GM12878 (cell line): ENCODE data around the gene PAX4. TPM values are rescaled to one million over a fixed set of nuclear protein-coding genes. Genes with fewer than 3 reads are reported as not detected.

Experiments used
- ATAC-seq: fragments of 200-7000 bp; cut with Tn5 transposase; 3 replicates; pipeline ENCODE4 v1.9.1; 2020; ENCODE audit warnings: mild to moderate bottlenecking, moderate library complexity
- BruUV-seq: library from RNA; stranded (reverse); fragments of 400-500 nt; replicated peaks from 2 replicates; lab custom pipeline; 2021; lab: Mats Ljungman, UMichigan
- CTCF ChIA-PET: fragments of 300-600 bp; sonication (Branson Sonifier 250); formaldehyde crosslinking; extraction: SDS; loops from one replicate; lab custom pipeline; 2021; ENCODE audit warnings: inconsistent platforms; lab: Yijun Ruan, JAX
- POLR2A ChIA-PET: fragments of 350-600 bp; formaldehyde crosslinking; extraction: SDS; loops from one replicate; lab custom pipeline; 2021; ENCODE audit warnings: inconsistent platforms; lab: Charles Lee
- RAD21 ChIA-PET: fragments of 300-600 bp; sonication (Branson Sonifier 250); formaldehyde crosslinking; loops from one replicate; lab custom pipeline; 2023; ENCODE audit warnings: antibody characterized with exemption; ENCODE audit not compliant: unreplicated experiment; lab: Charles Lee
- SMC1A ChIA-PET: fragments of 300-600 bp; sonication (Branson Sonifier 250); formaldehyde crosslinking; loops from one replicate; lab custom pipeline; 2023; ENCODE audit not compliant: unreplicated experiment, uncharacterized antibody; lab: Charles Lee
- DNase-seq: peaks from one replicate; pipeline ENCODE4 v3.0.0-alpha.2; 2011; ENCODE audit warnings: low read depth, low spot score
- FAIRE-seq: peaks from 3 replicates; lab custom pipeline; 2011; peaks lifted over from hg19 to GRCh38; lab: Jason Lieb, UNC
- H2AFZ ChIP-seq: 2 replicates; pipeline ENCODE4 v1.6.0; 2011; ENCODE audit warnings: low read depth, low read length, control low read depth; ENCODE audit not compliant: control insufficient read depth
- H3K27ac ChIP-seq: 2 replicates; pipeline ENCODE4 v1.5.1; 2011; ENCODE audit warnings: control low read depth; ENCODE audit not compliant: control insufficient read depth, insufficient read depth
- H3K27me3 ChIP-seq, 2 experiments: replicated peaks in 1 of 2; 2 replicates each; pipeline versions ENCODE4 v1.6.0 to v1.6.1; 2011; ENCODE audit warnings: low read length in 1 of 2; ENCODE audit not compliant: control insufficient read depth in 2 of 2, insufficient read depth in 2 of 2
- H3K36me3 ChIP-seq, 2 experiments: 2 replicates each; pipeline ENCODE4 v1.5.1; 2011; ENCODE audit warnings: low read length in 1 of 2; ENCODE audit not compliant: control insufficient read depth in 2 of 2, insufficient read depth in 2 of 2
- H3K4me1 ChIP-seq: 2 replicates; pipeline ENCODE4 v1.6.1; 2011; ENCODE audit warnings: mild to moderate bottlenecking, low read length, moderate library complexity, mixed read lengths; ENCODE audit not compliant: control insufficient read depth, insufficient read depth
- H3K4me2 ChIP-seq: 2 replicates; pipeline ENCODE4 v1.6.0; 2011; ENCODE audit warnings: control low read depth; ENCODE audit not compliant: control insufficient read depth, insufficient read depth
- H3K4me3 ChIP-seq: fragments of 200-600 bp; sonication (generic); 2 replicates; pipeline ENCODE4 v1.5.1; 2016
- H3K79me2 ChIP-seq: 2 replicates; pipeline ENCODE4 v1.6.0; 2011; ENCODE audit warnings: low read length; ENCODE audit not compliant: control insufficient read depth, insufficient read depth
- H3K9ac ChIP-seq: 2 replicates; pipeline ENCODE4 v1.8.0; 2011; ENCODE audit warnings: low read length, control low read depth, mixed read lengths; ENCODE audit not compliant: control insufficient read depth, insufficient read depth
- H3K9me3 ChIP-seq: replicated peaks from 3 replicates; pipeline ENCODE4 v1.5.1; 2011; ENCODE audit warnings: mild to moderate bottlenecking, low read length; ENCODE audit not compliant: control insufficient read depth, insufficient read depth
- H4K20me1 ChIP-seq: 2 replicates; pipeline ENCODE4 v1.6.0; 2011; ENCODE audit not compliant: control insufficient read depth, insufficient read depth
- BCL3 ChIP-seq: IDR thresholded peaks from 2 replicates; pipeline ENCODE4 v1.6.1; 2011; ENCODE audit warnings: borderline replicate concordance, low read depth, mild to moderate bottlenecking, moderate library complexity, low read length; ENCODE audit not compliant: insufficient read depth, poor library complexity, severe bottlenecking
- BCLAF1 ChIP-seq: fragments of 450-650 bp; IDR thresholded peaks from 2 replicates; pipeline ENCODE4 v1.6.1; 2017; ENCODE audit warnings: antibody characterized with exemption, mild to moderate bottlenecking, moderate library complexity
- CEBPZ ChIP-seq: fragments of 150-350 bp; IDR thresholded peaks from 2 replicates; pipeline ENCODE4 v1.6.1; 2016; ENCODE audit warnings: low read depth, low read length
- EED ChIP-seq: sonication (generic); IDR thresholded peaks from 2 replicates; pipeline ENCODE4 v1.6.1; 2016; ENCODE audit warnings: antibody characterized with exemption, low read depth
- HDAC6 ChIP-seq: fragments of 200-600 bp; sonication (generic); IDR thresholded peaks from one replicate; pipeline ENCODE4 v1.8.0; 2017; ENCODE audit warnings: antibody characterized with exemption; ENCODE audit not compliant: unreplicated experiment
- NBN ChIP-seq: fragments of 450-650 bp; IDR thresholded peaks from 2 replicates; pipeline ENCODE4 v1.6.1; 2016
- RB1 ChIP-seq: fragments of 450-650 bp; formaldehyde crosslinking; IDR thresholded peaks from 2 replicates; pipeline ENCODE4 v1.6.1; 2017; ENCODE audit warnings: mild to moderate bottlenecking, borderline replicate concordance
- RELA ChIP-seq: fragments of 450-650 bp; IDR thresholded peaks from 2 replicates; pipeline ENCODE4 v1.8.0; 2014; ENCODE audit warnings: borderline replicate concordance; ENCODE audit not compliant: partially characterized antibody
- SP1 ChIP-seq: IDR thresholded peaks from one replicate; pipeline ENCODE4 v1.6.1; 2011; ENCODE audit warnings: low read depth, low read length
- STAT1 ChIP-seq: fragments of 450-650 bp; conservative IDR thresholded peaks from 2 replicates; pipeline ENCODE4 v1.6.1; 2014; ENCODE audit warnings: antibody characterized with exemption, mild to moderate bottlenecking
- SUZ12 ChIP-seq: fragments of 200-600 bp; sonication (generic); IDR thresholded peaks from one replicate; pipeline ENCODE4 v1.6.1; 2018; ENCODE audit warnings: antibody characterized with exemption, mild to moderate bottlenecking; ENCODE audit not compliant: unreplicated experiment
- TCF12 ChIP-seq: IDR thresholded peaks from 2 replicates; pipeline ENCODE4 v1.6.1; 2011; ENCODE audit warnings: low read depth, mild to moderate bottlenecking, low read length
- TCF3 ChIP-seq: IDR thresholded peaks from 2 replicates; pipeline ENCODE4 v1.6.1; 2012; ENCODE audit warnings: low read depth, mild to moderate bottlenecking, low read length, borderline replicate concordance; ENCODE audit not compliant: insufficient read depth
- WGBS: methylation state at CpG from one replicate; pipeline ENCODE4 v1.1.6; 2016; ENCODE audit warnings: low lambda C conversion rate; ENCODE audit not compliant: insufficient replicate concordance, insufficient coverage; ENCODE audit errors: missing lambda C conversion rate; 5-methylcytosine and 5-hydroxymethylcytosine counted together
- in situ Hi-C: fragments of 300-500 bp; cut with MboI; formaldehyde crosslinking; loops from 9 replicates; pipeline ENCODE4 v1.14.3; 2018; ENCODE audit warnings: mixed read lengths
- intact Hi-C: fragments of 100-400 bp; cut with micrococcal nuclease; formaldehyde crosslinking; loops from one replicate; pipeline ENCODE4 v1.14.2; 2022; ENCODE audit not compliant: unreplicated experiment
- polyA plus RNA-seq, 11 experiments: library from polyadenylated mRNA; depleted of rRNA in 4 of 11; unstranded in 6 of 11; stranded (reverse) in 5 of 11; fragments of >200 nt; fragmentation: Nextera tagmentation in 4 of 11; fragmentation: Illumina TruSeq in 1 of 11; extraction: Ambion mirVana in 4 of 11; extraction: Trizol in 1 of 11; gene quantifications; 1 replicate in 1 of 11; 2 replicates in 10 of 11; pipeline versions ENCODE4 v1.2.1 to v1.2.3, GENCODE V29; 2011 to 2016; ENCODE audit warnings: inconsistent platforms in 2 of 11, missing spikeins in 2 of 11, low read depth in 1 of 11
- total RNA-seq, 4 experiments: library from RNA; depleted of rRNA in 3 of 4; stranded (reverse); fragments of >200 nt in 3 of 4; fragmentation: Illumina TruSeq in 1 of 4; extraction: Trizol in 1 of 4; gene quantifications; 2 replicates each; pipeline versions ENCODE4 v1.2.1 to v1.2.3, GENCODE V29; 2013 to 2021

Gene PAX4
- total and polyA plus RNA-seq, 10 of the 15 experiments (the other 5 are each of a cell fraction or from before 2014, with no cell fraction given) = 0.27 TPM; not detected in 9

GRCh38 chr7:127667017-127667670, 49.2 kb upstream of the PAX4 start (continued):
- TF ChIP-seq BCLAF1 = no peak

GRCh38 chr7:127666602-127667001, 48.7 kb upstream of the PAX4 start:
- Histone ChIP-seq H4K20me1 (peaks cover 9% of the 10 kb centered on the region), H3K27me3 (no peaks in the 10 kb centered on the region), H3K4me1 (no peaks in the 10 kb centered on the region), H3K9ac (no peak overlapping the region), H3K9me3 (no peaks in the 10 kb centered on the region), H3K36me3 (peaks cover 5 to 21% of the 10 kb centered on the region in 2 experiments; a peak in 3 of 4 replicates), H3K27ac (no peak overlapping the region), H3K4me3 (no peak overlapping the region), H3K4me2 (no peak overlapping the region), H2AFZ (no peak overlapping the region), H3K79me2 (peaks cover 88% of the 10 kb centered on the region)
- WGBS = 85% methylated on average over 4 of the region's 4 CpGs
- ChIA-PET CTCF (interaction anchor here (0.7 to 1.0 kb wide), 4 partner anchors 12 to 126 kb away, joined by 3 to 5 read pairs (median 4); no protein-coding TSS in a partner anchor), SMC1A (interaction anchor here (1.1 to 1.2 kb wide), 4 partner anchors 12 to 543 kb away, joined by 3 to 5 read pairs (median 4); no protein-coding TSS in a partner anchor), RAD21 (interaction anchor here (0.9 to 1.1 kb wide), 2 partner anchors 8 to 12 kb away, joined by 3 read pairs; no protein-coding TSS in a partner anchor), POLR2A (interaction anchor here (1.1 to 1.4 kb wide), 3 partner anchors 10 to 81 kb away, joined by 3 to 5 read pairs (median 5); partner anchors contain the start of gene GCC1)
- TF ChIP-seq EED (no peak), SP1 (no peak), TCF12 (no peak), HDAC6 (no peak), SUZ12 (no peak), TCF3 (no peak), RELA (no peak), BCL3 (no peak), CEBPZ (no peak), NBN (no peak), RB1 (no peak), STAT1 (no peak)
- DNase-seq (no peak), FAIRE-seq (no peak), ATAC-seq (no peak)
- no TSS peak for BruUV-seq
- intact Hi-C loops (no loop called here), in situ Hi-C loops (no loop called here)
